Ishikawa (cell line): Measurements from ENCODE around the gene SKI.

ENCODE experiments used
- CEBPB ChIP-seq: IDR thresholded peaks from 2 replicates; pipeline ENCODE4 v1.6.1; 2012
- CREB1 ChIP-seq: IDR thresholded peaks from 2 replicates; pipeline ENCODE4 v1.6.1; 2012; ENCODE audit warnings: low read depth
- EGR1 ChIP-seq: IDR thresholded peaks from 2 replicates; pipeline ENCODE4 v1.6.1; 2012
- EP300 ChIP-seq: IDR thresholded peaks from 2 replicates; pipeline ENCODE4 v1.6.1; 2012; ENCODE audit warnings: borderline replicate concordance
- FOXM1 ChIP-seq: IDR thresholded peaks from 2 replicates; pipeline ENCODE4 v1.6.1; 2012; ENCODE audit warnings: low read depth, borderline replicate concordance
- NFIC ChIP-seq: IDR thresholded peaks from 2 replicates; pipeline ENCODE4 v1.6.1; 2012
- RAD21 ChIP-seq: IDR thresholded peaks from 2 replicates; pipeline ENCODE4 v1.6.1; 2012; ENCODE audit warnings: low read depth
- TAF1 ChIP-seq: IDR thresholded peaks from 2 replicates; pipeline ENCODE4 v1.6.1; 2012; ENCODE audit warnings: low read depth, mild to moderate bottlenecking
- TCF12 ChIP-seq: IDR thresholded peaks from 2 replicates; pipeline ENCODE4 v1.6.1; 2012; ENCODE audit warnings: low read depth
- TEAD4 ChIP-seq: IDR thresholded peaks from 2 replicates; pipeline ENCODE4 v1.6.1; 2012
- YY1 ChIP-seq: IDR thresholded peaks from 2 replicates; pipeline ENCODE4 v1.6.1; 2012; ENCODE audit warnings: low read depth
- ZBTB7A ChIP-seq: IDR thresholded peaks from 2 replicates; pipeline ENCODE4 v1.6.1; 2012; ENCODE audit warnings: low read depth
- TF ChIP-seq, protein P1 (sequence below): IDR thresholded peaks from 2 replicates; pipeline ENCODE4 v1.6.1; 2012
- TF ChIP-seq, protein P2 (sequence below): IDR thresholded peaks from 2 replicates; pipeline ENCODE4 v1.6.1; 2012; ENCODE audit warnings: low read depth, mild to moderate bottlenecking
- TF ChIP-seq, protein P3 (sequence below): IDR thresholded peaks from 2 replicates; pipeline ENCODE4 v1.6.1; 2012

Gene SKI

DNA sequence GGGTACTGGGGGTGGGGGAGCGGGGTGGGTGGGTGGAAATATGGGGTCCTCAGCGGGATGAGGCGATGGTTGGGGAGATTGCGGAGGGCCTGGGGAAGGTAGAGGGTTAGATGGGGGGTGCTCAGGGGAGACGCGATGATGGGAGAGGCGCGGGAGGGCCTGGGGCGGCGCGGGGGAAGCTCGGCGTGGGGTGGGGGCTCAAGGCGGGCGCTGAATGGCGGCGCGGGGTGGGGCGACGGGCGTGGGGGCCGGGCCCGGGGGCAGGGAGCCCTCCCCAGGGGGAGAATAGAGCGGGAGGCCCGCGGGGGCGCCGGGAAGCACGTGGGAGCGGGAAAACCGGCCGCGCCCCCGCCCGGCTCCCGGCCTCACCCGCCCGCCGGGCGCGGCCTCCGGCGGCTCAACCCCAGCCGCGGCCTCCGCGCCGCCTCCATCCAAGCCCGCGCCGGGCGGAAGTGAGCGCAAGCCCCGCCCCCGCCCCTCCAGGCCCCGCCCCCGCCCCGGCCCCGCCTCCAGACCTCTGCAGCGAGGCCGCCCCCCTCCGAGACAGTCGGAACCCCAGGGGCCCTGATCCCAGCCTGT lies 33.7 kb upstream of the SKI start, which contains the start of gene FAAP20:
Gene FAAP20 (minus strand): TSS at position 454 of the 579 bp plus-strand sequence. CDS start 23 bp downstream, at position 431.
- TF ChIP-seq YY1 (0 out of 2 replicates have a peak, but pooled peaks have one; percentile 16), EP300 (no peak)
- TF ChIP-seq, protein P1, sequence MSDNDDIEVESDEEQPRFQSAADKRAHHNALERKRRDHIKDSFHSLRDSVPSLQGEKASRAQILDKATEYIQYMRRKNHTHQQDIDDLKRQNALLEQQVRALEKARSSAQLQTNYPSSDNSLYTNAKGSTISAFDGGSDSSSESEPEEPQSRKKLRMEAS: no peak

DNA sequence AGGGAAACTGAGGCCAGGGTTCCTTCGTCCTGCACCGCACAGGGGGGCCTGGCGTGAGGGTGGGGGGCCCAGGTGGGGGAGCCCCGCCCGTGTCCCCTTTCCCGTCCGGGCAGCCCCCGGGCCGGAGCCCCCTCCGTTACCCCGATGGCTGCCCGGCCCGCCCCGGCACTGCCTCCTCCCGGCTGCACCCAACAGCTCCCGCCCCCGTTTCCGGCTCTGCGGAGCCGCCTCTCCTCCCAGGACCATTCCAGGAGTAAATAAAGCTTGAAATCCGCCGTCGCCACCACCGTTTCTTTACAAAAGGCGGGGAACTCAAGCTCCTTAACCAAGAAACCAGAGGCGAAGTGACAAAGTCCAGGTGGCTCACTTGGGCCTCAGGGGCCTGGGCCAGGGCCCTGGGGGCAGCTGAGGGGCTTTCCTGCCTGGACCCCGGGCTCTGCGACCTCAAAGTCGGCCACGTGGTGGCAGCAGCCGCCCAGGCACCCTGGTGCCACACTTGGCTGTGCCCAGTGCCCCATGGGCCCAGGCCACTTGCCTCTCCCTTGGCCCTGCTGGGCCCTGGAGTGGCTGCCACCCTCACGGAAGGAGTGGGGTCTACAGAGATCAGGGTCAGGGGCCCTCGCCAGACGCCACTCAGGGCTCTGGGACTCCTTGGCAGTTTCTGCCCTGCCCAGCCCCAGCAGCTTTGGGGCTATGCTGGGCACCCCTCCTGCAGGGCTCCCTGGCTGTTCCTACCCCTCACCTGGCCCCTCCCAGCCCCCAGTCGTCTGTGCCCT lies 33.0 kb upstream of the SKI start:
- TF ChIP-seq YY1 (no peak), RAD21 (peak; percentile 91), ZBTB7A (peak; percentile 100), NFIC (no peak), EGR1 (peak; percentile 78), CEBPB (no peak; the same call in 1 of the 2 replicates), CREB1 (no peak), TAF1 (peak; percentile 47; the same call in 1 of the 2 replicates), FOXM1 (no peak), TCF12 (no peak; the same call in 1 of the 2 replicates), TEAD4 (no peak), EP300 (peak; percentile 10; the same call in 1 of the 2 replicates)
- TF ChIP-seq, protein P2, sequence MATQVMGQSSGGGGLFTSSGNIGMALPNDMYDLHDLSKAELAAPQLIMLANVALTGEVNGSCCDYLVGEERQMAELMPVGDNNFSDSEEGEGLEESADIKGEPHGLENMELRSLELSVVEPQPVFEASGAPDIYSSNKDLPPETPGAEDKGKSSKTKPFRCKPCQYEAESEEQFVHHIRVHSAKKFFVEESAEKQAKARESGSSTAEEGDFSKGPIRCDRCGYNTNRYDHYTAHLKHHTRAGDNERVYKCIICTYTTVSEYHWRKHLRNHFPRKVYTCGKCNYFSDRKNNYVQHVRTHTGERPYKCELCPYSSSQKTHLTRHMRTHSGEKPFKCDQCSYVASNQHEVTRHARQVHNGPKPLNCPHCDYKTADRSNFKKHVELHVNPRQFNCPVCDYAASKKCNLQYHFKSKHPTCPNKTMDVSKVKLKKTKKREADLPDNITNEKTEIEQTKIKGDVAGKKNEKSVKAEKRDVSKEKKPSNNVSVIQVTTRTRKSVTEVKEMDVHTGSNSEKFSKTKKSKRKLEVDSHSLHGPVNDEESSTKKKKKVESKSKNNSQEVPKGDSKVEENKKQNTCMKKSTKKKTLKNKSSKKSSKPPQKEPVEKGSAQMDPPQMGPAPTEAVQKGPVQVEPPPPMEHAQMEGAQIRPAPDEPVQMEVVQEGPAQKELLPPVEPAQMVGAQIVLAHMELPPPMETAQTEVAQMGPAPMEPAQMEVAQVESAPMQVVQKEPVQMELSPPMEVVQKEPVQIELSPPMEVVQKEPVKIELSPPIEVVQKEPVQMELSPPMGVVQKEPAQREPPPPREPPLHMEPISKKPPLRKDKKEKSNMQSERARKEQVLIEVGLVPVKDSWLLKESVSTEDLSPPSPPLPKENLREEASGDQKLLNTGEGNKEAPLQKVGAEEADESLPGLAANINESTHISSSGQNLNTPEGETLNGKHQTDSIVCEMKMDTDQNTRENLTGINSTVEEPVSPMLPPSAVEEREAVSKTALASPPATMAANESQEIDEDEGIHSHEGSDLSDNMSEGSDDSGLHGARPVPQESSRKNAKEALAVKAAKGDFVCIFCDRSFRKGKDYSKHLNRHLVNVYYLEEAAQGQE: no peak
- TF ChIP-seq, protein P3, sequence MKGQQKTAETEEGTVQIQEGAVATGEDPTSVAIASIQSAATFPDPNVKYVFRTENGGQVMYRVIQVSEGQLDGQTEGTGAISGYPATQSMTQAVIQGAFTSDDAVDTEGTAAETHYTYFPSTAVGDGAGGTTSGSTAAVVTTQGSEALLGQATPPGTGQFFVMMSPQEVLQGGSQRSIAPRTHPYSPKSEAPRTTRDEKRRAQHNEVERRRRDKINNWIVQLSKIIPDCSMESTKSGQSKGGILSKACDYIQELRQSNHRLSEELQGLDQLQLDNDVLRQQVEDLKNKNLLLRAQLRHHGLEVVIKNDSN: no peak
- TF ChIP-seq, protein P1: peak; percentile 26; the same call in 1 of the 2 replicates

DNA sequence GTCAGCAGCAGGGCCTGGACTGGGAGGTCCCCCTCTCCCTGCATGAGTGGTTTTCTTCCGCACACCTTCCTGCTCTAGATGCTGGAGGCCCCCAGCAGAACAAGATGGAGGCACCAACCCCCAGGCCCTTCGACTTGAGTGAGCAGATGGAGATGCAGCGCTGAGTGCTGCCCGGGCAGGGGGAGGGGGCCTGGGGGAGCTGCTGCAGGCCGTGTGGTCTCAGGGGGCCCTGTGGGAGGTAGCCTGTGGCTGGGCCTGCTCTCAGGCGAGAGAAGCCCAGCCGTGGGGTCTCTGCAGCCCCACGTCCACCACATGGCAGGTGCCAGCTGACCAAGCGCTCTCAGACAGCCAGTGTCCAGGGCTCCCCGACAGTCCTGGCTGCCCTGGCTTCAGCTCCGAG lies 32.3 kb upstream of the SKI start:
- no peak for TF ChIP-seq CREB1
- TF ChIP-seq TAF1: no peak
- TF ChIP-seq YY1: no peak
- TF ChIP-seq, protein P3: no peak
- no peak for TF ChIP-seq NFIC
- TF ChIP-seq, protein P2: no peak
- TF ChIP-seq EP300: no peak
- TF ChIP-seq TCF12: no peak
- no peak for TF ChIP-seq TEAD4
- no peak for TF ChIP-seq ZBTB7A
- TF ChIP-seq FOXM1: no peak
- TF ChIP-seq RAD21: no peak

DNA sequence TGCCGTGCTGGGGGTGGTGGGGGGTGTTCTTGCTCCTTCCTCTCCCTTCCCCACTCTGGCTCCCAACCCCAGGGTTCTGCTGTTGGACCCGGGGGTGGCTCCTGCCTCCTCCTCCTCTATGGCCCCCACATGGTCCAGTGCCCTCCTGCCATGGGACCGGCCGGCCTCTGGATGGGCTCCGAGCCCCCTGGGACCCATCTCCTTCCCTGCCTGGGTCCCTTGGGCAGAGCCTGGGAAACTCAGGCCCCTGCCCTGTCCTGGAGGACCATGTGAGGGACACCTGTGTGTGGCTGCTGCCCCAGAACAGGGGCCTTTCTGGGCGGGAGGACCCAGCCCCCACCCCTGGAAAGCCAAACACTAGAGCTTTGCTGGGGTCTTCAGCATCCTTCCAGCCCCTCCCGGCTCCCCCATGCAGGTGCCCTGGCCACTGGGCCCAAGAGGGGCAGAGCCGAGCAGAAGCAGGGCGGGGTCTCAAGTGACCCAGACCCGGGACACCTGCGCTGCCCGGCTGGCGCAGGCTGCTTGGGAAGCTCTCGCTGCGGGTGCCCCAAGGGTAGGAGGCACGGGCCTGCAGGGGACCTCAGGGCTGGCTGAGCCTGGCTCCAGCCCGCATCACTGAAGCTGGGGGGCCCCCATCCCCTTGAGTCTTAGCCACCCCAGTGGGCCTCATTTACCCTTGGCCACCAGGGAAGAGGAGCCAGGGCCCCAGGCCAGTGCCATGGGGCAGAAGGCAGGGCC lies 31.0 kb upstream of the SKI start:
- no peak for TF ChIP-seq TCF12
- no peak for TF ChIP-seq CEBPB
- TF ChIP-seq, protein P3: no peak
- TF ChIP-seq RAD21: no peak
- TF ChIP-seq ZBTB7A: no peak
- TF ChIP-seq TEAD4: no peak
- TF ChIP-seq NFIC: no peak
- no peak for TF ChIP-seq YY1
- TF ChIP-seq, protein P1: no peak
- TF ChIP-seq FOXM1: no peak
- no peak for TF ChIP-seq EGR1
- TF ChIP-seq CREB1: no peak
- TF ChIP-seq, protein P2: no peak
- no peak for TF ChIP-seq TAF1
- TF ChIP-seq EP300: no peak
